Ishikawa (cell line): ENCODE data around the gene DNASE1L2.

Source experiments
- CEBPB ChIP-seq: IDR thresholded peaks from 2 replicates; pipeline ENCODE4 v1.6.1; 2012
- CREB1 ChIP-seq: IDR thresholded peaks from 2 replicates; pipeline ENCODE4 v1.6.1; 2012; ENCODE audit warnings: low read depth
- EGR1 ChIP-seq: IDR thresholded peaks from 2 replicates; pipeline ENCODE4 v1.6.1; 2012
- EP300 ChIP-seq: IDR thresholded peaks from 2 replicates; pipeline ENCODE4 v1.6.1; 2012; ENCODE audit warnings: borderline replicate concordance
- FOXM1 ChIP-seq: IDR thresholded peaks from 2 replicates; pipeline ENCODE4 v1.6.1; 2012; ENCODE audit warnings: low read depth, borderline replicate concordance
- MAX ChIP-seq: IDR thresholded peaks from 2 replicates; pipeline ENCODE4 v1.6.1; 2012
- NFIC ChIP-seq: IDR thresholded peaks from 2 replicates; pipeline ENCODE4 v1.6.1; 2012
- RAD21 ChIP-seq: IDR thresholded peaks from 2 replicates; pipeline ENCODE4 v1.6.1; 2012; ENCODE audit warnings: low read depth
- REST ChIP-seq: IDR thresholded peaks from 2 replicates; pipeline ENCODE4 v1.6.1; 2012; ENCODE audit warnings: low read depth, mild to moderate bottlenecking
- TAF1 ChIP-seq: IDR thresholded peaks from 2 replicates; pipeline ENCODE4 v1.6.1; 2012; ENCODE audit warnings: low read depth, mild to moderate bottlenecking
- TCF12 ChIP-seq: IDR thresholded peaks from 2 replicates; pipeline ENCODE4 v1.6.1; 2012; ENCODE audit warnings: low read depth
- TEAD4 ChIP-seq: IDR thresholded peaks from 2 replicates; pipeline ENCODE4 v1.6.1; 2012
- USF1 ChIP-seq: IDR thresholded peaks from 2 replicates; pipeline ENCODE4 v1.6.1; 2012
- YY1 ChIP-seq: IDR thresholded peaks from 2 replicates; pipeline ENCODE4 v1.6.1; 2012; ENCODE audit warnings: low read depth
- ZBTB7A ChIP-seq: IDR thresholded peaks from 2 replicates; pipeline ENCODE4 v1.6.1; 2012; ENCODE audit warnings: low read depth

Gene DNASE1L2

GRCh38 chr16:2287916-2288547 lies 51.8 kb downstream of the DNASE1L2 start:
- TF ChIP-seq CEBPB (no peak), TAF1 (no peak), RAD21 (no peak), TEAD4 (no peak), NFIC (no peak), USF1 (no peak), CREB1 (no peak), ZBTB7A (no peak), EP300 (no peak), TCF12 (no peak), FOXM1 (no peak), YY1 (no peak), EGR1 (no peak), MAX (no peak), REST (no peak)
